D341Med (cell line): Measurements from ENCODE around the gene TACC2.
A peak's percentile ranks its signal among the peaks of the same experiment; 100 is the strongest.

ENCODE experiments used
- DNase-seq: peaks from one replicate; pipeline ENCODE4 v3.0.0; 2012; ENCODE audit warnings: low spot score

Gene TACC2

GRCh38 chr10:122144199-122144598, 155.2 kb downstream of the TACC2 start:
- no peak for DNase-seq

- DNase-seq: no peak
Observed at GRCh38 chr10:122145113-122145512, 156.2 kb downstream of the TACC2 start.

- no peak for DNase-seq
Observed at GRCh38 chr10:122147663-122148062, 158.7 kb downstream of the TACC2 start.

- DNase-seq: no peak
Observed at GRCh38 chr10:122148876-122149560, 160.1 kb downstream of the TACC2 start.

GRCh38 chr10:122149561-122150505, 160.9 kb downstream of the TACC2 start:
- peak; percentile 36 for DNase-seq

GRCh38 chr10:122151121-122151694, 162.2 kb downstream of the TACC2 start:
- DNase-seq: no peak

- no peak for DNase-seq
Observed at GRCh38 chr10:122152544-122152943, 163.6 kb downstream of the TACC2 start.

GRCh38 chr10:122154031-122154544, 165.1 kb downstream of the TACC2 start:
- DNase-seq: no peak

- no peak for DNase-seq
Observed at GRCh38 chr10:122154545-122155366, 165.8 kb downstream of the TACC2 start.

- DNase-seq: no peak
Observed at GRCh38 chr10:122157451-122157850, 168.5 kb downstream of the TACC2 start.

GRCh38 chr10:122158362-122158761, 169.4 kb downstream of the TACC2 start:
- no peak for DNase-seq

- no peak for DNase-seq
Observed at GRCh38 chr10:122159141-122159970, 170.4 kb downstream of the TACC2 start.

- DNase-seq: no peak
Observed at GRCh38 chr10:122161795-122162194, 172.8 kb downstream of the TACC2 start.

- no peak for DNase-seq
Observed at GRCh38 chr10:122162671-122163173, 173.8 kb downstream of the TACC2 start.

GRCh38 chr10:122163174-122164022, 174.4 kb downstream of the TACC2 start:
- DNase-seq: peak; percentile 52

- DNase-seq: no peak
Observed at GRCh38 chr10:122164023-122164601, 175.1 kb downstream of the TACC2 start.

GRCh38 chr10:122164815-122165483, 176.0 kb downstream of the TACC2 start:
- no peak for DNase-seq

GRCh38 chr10:122165484-122166276, 176.7 kb downstream of the TACC2 start:
- DNase-seq: no peak
